CD4-positive, alpha-beta T cell treated with Interleukin-4 for 4 hours (primary cell): ENCODE data around the gene DOK6.
"Not testable (repeated sequence)": the region's sequence is repeated elsewhere in the genome, so short reads cannot be mapped to it uniquely, and the experiment has no call there.

ENCODE experiments used
- DNase-seq: peaks from one replicate; pipeline ENCODE4 v3.0.0-alpha.2; 2020

Gene DOK6

GRCh38 chr18:69631281-69631680 is 230.6 kb downstream of the DOK6 start:
- DNase-seq = no peak

- no peak for DNase-seq
Measured at GRCh38 chr18:69635482-69635881, 234.8 kb downstream of the DOK6 start.

GRCh38 chr18:69636529-69637301 is 236.0 kb downstream of the DOK6 start:
- no peak for DNase-seq

- no peak for DNase-seq
Measured at GRCh38 chr18:69638056-69638455, 237.4 kb downstream of the DOK6 start.

GRCh38 chr18:69647702-69648101 is 247.0 kb downstream of the DOK6 start:
- no peak for DNase-seq

- DNase-seq = no peak
Measured at GRCh38 chr18:69648486-69648885, 247.8 kb downstream of the DOK6 start.

GRCh38 chr18:69649684-69650083 is 249.0 kb downstream of the DOK6 start:
- no peak for DNase-seq

- DNase-seq = no peak
Measured at GRCh38 chr18:69651243-69651642, 250.6 kb downstream of the DOK6 start.

- DNase-seq = no peak
Measured at GRCh38 chr18:69655816-69656215, 255.1 kb downstream of the DOK6 start.

- DNase-seq = no peak
Measured at GRCh38 chr18:69658103-69658502, 257.4 kb downstream of the DOK6 start.

- DNase-seq = no peak
Measured at GRCh38 chr18:69658685-69659084, 258.0 kb downstream of the DOK6 start.

GRCh38 chr18:69659142-69659651 is 258.5 kb downstream of the DOK6 start:
- DNase-seq = no peak

GRCh38 chr18:69662090-69662489 is 261.4 kb downstream of the DOK6 start:
- DNase-seq = not testable (repeated sequence)

- no peak for DNase-seq
Measured at GRCh38 chr18:69664399-69664798, 263.7 kb downstream of the DOK6 start.

GRCh38 chr18:69674292-69674877 is 273.7 kb downstream of the DOK6 start:
- no peak for DNase-seq

GRCh38 chr18:69674966-69675365 is 274.3 kb downstream of the DOK6 start:
- DNase-seq = no peak

GRCh38 chr18:69677595-69677994 is 276.9 kb downstream of the DOK6 start:
- no peak for DNase-seq

GRCh38 chr18:69680123-69680522 is 279.4 kb downstream of the DOK6 start:
- DNase-seq = no peak

- DNase-seq = no peak
Measured at GRCh38 chr18:69683176-69683575, 282.5 kb downstream of the DOK6 start.

- no peak for DNase-seq
Measured at GRCh38 chr18:69684789-69685188, 284.1 kb downstream of the DOK6 start.

- DNase-seq = no peak
Measured at GRCh38 chr18:69686861-69687260, 286.2 kb downstream of the DOK6 start.

GRCh38 chr18:69689121-69689759 is 288.6 kb downstream of the DOK6 start:
- no peak for DNase-seq

- no peak for DNase-seq
Measured at GRCh38 chr18:69691008-69691760, 290.5 kb downstream of the DOK6 start.
